Panc1 (cell line): ENCODE results near the gene KLHL30. TPM values are rescaled to one million over a fixed set of nuclear protein-coding genes. Genes with fewer than 3 reads are reported as not detected.

ENCODE experiments used
- ATAC-seq: fragments of 200-7000 bp; cut with Tn5 transposase; 2 replicates; pipeline ENCODE4 v1.9.1; 2020; ENCODE audit warnings: mild to moderate bottlenecking, moderate library complexity
- BruUV-seq: library from RNA; stranded (reverse); fragments of 400-500 nt; replicated peaks from 2 replicates; lab custom pipeline; 2021; lab: Mats Ljungman, UMichigan
- CTCF ChIA-PET: fragments of 300-600 bp; sonication (Branson Sonifier 250); formaldehyde crosslinking; loops from one replicate; lab custom pipeline; 2022; ENCODE audit warnings: antibody characterized with exemption; lab: Charles Lee
- POLR2A ChIA-PET: fragments of 300-600 bp; sonication (Branson Sonifier 250); formaldehyde crosslinking; loops from one replicate; lab custom pipeline; 2022; ENCODE audit warnings: antibody characterized with exemption; lab: Charles Lee
- DNase-seq: peaks from one replicate; pipeline ENCODE4 v3.0.0-alpha.2; 2010; ENCODE audit warnings: low read depth, low spot score
- H3K27ac ChIP-seq: 2 replicates; pipeline ENCODE4 v1.5.1; 2011; ENCODE audit warnings: mild to moderate bottlenecking, low read length, inconsistent platforms
- H3K27me3 ChIP-seq: fragments of 200-500 bp; sonication (Bioruptor generic); 2 replicates; pipeline ENCODE4 v1.6.0; 2014; ENCODE audit warnings: low read length, inconsistent platforms; ENCODE audit not compliant: control insufficient read depth, insufficient read depth
- H3K36me3 ChIP-seq: fragments of 200-500 bp; sonication (Bioruptor generic); 2 replicates; pipeline ENCODE4 v1.5.1; 2014; ENCODE audit warnings: inconsistent platforms, mild to moderate bottlenecking, low read length, moderate library complexity; ENCODE audit not compliant: control insufficient read depth, insufficient read depth
- H3K4me1 ChIP-seq: 2 replicates; pipeline ENCODE4 v1.5.1; 2011; ENCODE audit warnings: inconsistent platforms, mild to moderate bottlenecking, low read length, moderate library complexity; ENCODE audit not compliant: control insufficient read depth, insufficient read depth
- H3K4me3 ChIP-seq, 2 experiments: 2 replicates each; pipeline ENCODE4 v1.5.1; 2011 to 2012; ENCODE audit warnings: low read depth in 2 of 2, low read length in 2 of 2, mild to moderate bottlenecking in 2 of 2, inconsistent platforms in 1 of 2, moderate library complexity in 1 of 2
- H3K9me3 ChIP-seq: fragments of 200-500 bp; sonication (Bioruptor generic); 2 replicates; pipeline ENCODE4 v1.5.1; 2014; ENCODE audit warnings: low read depth, mild to moderate bottlenecking, inconsistent platforms, low read length, moderate library complexity; ENCODE audit not compliant: control insufficient read depth, insufficient read depth
- POLR2AphosphoS5 ChIP-seq: IDR thresholded peaks from 2 replicates; pipeline ENCODE4 v1.6.1; 2012; ENCODE audit warnings: mild to moderate bottlenecking, low read depth, low read length, moderate library complexity
- SIN3A ChIP-seq: IDR thresholded peaks from 2 replicates; pipeline ENCODE4 v1.6.1; 2012; ENCODE audit warnings: low read depth, mild to moderate bottlenecking, low read length, moderate library complexity, borderline replicate concordance; ENCODE audit not compliant: insufficient read depth
- TCF7L2 ChIP-seq: IDR thresholded peaks from 2 replicates; pipeline ENCODE4 v1.6.1; 2011; ENCODE audit warnings: mild to moderate bottlenecking, low read depth, low read length, inconsistent platforms
- in situ Hi-C: cut with HindIII; loops from 2 replicates; pipeline ENCODE4 v1.10.0; 2016; ENCODE audit warnings: low sequenced_read_pairs, low pct_unique_long_range_greater_than_20kb
- intact Hi-C: fragments of 100-400 bp; cut with micrococcal nuclease; formaldehyde crosslinking; loops from one replicate; pipeline ENCODE4 v1.10.0; 2022; ENCODE audit not compliant: unreplicated experiment
- total RNA-seq: library from RNA; stranded (reverse); gene quantifications from one replicate; pipeline ENCODE4 v1.2.1, GENCODE V29; 2021; ENCODE audit not compliant: unreplicated experiment
- TF ChIP-seq, protein P1 (sequence below), 2 experiments: IDR thresholded peaks; 2 replicates each; pipeline ENCODE4 v1.6.1; 2011 to 2012; ENCODE audit warnings: low read depth in 2 of 2, control low read depth in 1 of 2, low read length in 1 of 2, mild to moderate bottlenecking in 1 of 2, moderate library complexity in 1 of 2; ENCODE audit not compliant: insufficient read depth in 1 of 2
- TF ChIP-seq, protein P2 (sequence below): fragments of 450-650 bp; IDR thresholded peaks from 2 replicates; pipeline ENCODE4 v1.5.1; 2017; ENCODE audit warnings: mild to moderate bottlenecking

Gene KLHL30
- total RNA-seq, 1 experiment from 2014 or later: 0.26 TPM

DNA sequence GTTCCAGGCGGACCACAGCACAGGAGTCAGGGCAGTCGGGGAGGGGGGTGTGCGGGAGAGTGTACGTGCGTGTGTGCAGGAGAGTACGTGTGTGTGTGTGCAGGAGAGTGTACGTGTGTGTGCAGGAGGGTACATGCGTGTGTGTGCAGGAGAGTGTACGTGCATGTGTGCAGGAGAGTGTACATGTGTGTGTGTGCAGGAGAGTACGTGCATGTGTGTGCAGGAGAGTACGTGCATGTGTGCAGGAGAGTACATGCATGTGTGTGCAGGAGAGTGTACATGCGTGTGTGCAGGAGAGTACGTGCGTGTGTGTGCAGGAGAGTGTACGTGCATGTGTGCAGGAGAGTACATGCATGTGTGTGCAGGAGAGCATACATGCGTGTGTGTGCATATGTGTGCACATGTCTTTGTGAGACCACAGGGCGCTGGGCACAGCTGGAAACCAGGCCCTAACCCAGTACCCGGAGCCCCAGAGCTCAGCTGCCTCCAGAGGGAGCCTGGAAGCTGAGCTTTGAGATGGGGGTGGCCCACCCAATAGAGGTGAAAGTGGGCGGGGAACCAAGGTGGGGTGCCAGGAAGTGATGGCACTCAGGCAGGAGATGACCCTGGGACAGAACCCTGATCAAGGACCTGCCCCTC is 13.9 kb upstream of the KLHL30 start:
- BruUV-seq: no TSS peak
- ATAC-seq (no peak), DNase-seq (no peak)
- intact Hi-C loops (no loop called here), in situ Hi-C loops (no loop called here)
- TF ChIP-seq, protein P1, sequence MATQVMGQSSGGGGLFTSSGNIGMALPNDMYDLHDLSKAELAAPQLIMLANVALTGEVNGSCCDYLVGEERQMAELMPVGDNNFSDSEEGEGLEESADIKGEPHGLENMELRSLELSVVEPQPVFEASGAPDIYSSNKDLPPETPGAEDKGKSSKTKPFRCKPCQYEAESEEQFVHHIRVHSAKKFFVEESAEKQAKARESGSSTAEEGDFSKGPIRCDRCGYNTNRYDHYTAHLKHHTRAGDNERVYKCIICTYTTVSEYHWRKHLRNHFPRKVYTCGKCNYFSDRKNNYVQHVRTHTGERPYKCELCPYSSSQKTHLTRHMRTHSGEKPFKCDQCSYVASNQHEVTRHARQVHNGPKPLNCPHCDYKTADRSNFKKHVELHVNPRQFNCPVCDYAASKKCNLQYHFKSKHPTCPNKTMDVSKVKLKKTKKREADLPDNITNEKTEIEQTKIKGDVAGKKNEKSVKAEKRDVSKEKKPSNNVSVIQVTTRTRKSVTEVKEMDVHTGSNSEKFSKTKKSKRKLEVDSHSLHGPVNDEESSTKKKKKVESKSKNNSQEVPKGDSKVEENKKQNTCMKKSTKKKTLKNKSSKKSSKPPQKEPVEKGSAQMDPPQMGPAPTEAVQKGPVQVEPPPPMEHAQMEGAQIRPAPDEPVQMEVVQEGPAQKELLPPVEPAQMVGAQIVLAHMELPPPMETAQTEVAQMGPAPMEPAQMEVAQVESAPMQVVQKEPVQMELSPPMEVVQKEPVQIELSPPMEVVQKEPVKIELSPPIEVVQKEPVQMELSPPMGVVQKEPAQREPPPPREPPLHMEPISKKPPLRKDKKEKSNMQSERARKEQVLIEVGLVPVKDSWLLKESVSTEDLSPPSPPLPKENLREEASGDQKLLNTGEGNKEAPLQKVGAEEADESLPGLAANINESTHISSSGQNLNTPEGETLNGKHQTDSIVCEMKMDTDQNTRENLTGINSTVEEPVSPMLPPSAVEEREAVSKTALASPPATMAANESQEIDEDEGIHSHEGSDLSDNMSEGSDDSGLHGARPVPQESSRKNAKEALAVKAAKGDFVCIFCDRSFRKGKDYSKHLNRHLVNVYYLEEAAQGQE (IDR thresholded peaks at IDR 0.05; ENCODE audit: insufficient read depth in 1 of 2, low read depth in 2 of 2, low read length in 1 of 2): no peak
- TF ChIP-seq, protein P2, sequence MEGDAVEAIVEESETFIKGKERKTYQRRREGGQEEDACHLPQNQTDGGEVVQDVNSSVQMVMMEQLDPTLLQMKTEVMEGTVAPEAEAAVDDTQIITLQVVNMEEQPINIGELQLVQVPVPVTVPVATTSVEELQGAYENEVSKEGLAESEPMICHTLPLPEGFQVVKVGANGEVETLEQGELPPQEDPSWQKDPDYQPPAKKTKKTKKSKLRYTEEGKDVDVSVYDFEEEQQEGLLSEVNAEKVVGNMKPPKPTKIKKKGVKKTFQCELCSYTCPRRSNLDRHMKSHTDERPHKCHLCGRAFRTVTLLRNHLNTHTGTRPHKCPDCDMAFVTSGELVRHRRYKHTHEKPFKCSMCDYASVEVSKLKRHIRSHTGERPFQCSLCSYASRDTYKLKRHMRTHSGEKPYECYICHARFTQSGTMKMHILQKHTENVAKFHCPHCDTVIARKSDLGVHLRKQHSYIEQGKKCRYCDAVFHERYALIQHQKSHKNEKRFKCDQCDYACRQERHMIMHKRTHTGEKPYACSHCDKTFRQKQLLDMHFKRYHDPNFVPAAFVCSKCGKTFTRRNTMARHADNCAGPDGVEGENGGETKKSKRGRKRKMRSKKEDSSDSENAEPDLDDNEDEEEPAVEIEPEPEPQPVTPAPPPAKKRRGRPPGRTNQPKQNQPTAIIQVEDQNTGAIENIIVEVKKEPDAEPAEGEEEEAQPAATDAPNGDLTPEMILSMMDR: no peak
- no peak for TF ChIP-seq TCF7L2
- TF ChIP-seq SIN3A: no peak
- TF ChIP-seq POLR2AphosphoS5: no peak
- Histone ChIP-seq H3K4me3 (no peak overlapping the region), H3K9me3 (no peaks in the 10 kb centered on the region), H3K4me1 (no peaks in the 10 kb centered on the region), H3K27ac (no peak overlapping the region), H3K27me3 (no peaks in the 10 kb centered on the region), H3K36me3 (no peaks in the 10 kb centered on the region)
- ChIA-PET POLR2A (no interaction called here), CTCF (no interaction called here)

DNA sequence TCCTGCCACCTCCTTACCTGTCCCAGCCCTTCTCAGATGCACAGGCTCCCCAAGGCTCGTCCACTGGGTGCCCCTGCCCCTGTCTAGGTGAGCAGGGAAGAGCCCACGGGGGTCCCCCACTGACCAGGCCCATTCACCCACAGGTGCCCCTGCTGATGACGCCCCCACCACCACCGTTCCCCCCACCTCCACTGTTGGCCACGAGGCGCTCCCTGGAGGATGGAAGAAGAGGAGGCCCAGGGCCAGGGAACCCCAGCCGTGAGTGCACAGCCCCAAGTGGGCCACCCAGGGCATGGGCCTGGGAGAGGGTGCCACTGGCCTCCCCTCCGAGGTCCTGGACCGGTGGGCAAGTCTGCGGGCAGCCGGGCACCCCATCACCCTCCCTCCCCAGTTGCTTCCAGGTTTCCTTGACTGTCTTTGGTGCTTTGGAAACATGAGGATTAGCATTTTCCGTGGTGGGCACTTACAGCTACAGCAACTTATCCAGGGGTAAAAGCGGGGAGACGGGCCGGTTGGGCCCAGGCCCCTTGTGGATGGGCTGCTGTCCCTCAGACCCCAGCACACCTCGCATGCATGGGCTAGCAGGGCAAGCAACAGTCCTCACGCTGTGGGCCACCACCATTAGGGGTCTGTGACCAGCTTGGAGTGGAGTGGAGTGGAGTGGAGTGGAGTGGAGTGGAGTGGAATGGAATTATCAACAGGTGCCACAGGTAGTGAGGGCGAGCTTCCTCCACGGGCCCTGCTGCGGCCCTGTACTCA is 13.2 kb upstream of the KLHL30 start:
- no TSS peak for BruUV-seq
- CTCF ChIA-PET: interaction anchor here (0.6 kb wide), 1 partner anchor 82 kb away, joined by 3 read pairs; no protein-coding TSS in a partner anchor
- TF ChIP-seq TCF7L2 (no peak), POLR2AphosphoS5 (no peak)
- TF ChIP-seq, protein P1 (IDR thresholded peaks at IDR 0.05; ENCODE audit: insufficient read depth in 1 of 2, low read depth in 2 of 2, low read length in 1 of 2): no peak
- TF ChIP-seq, protein P2: no peak

More for the DNA sequence above, 13.2 kb upstream of the KLHL30 start:
- Histone ChIP-seq H3K27me3 (no peaks in the 10 kb centered on the region), H3K36me3 (no peaks in the 10 kb centered on the region), H3K9me3 (no peaks in the 10 kb centered on the region), H3K27ac (no peak overlapping the region), H3K4me1 (no peaks in the 10 kb centered on the region), H3K4me3 (no peak overlapping the region)
- POLR2A ChIA-PET: no interaction called here
- DNase-seq (no peak), ATAC-seq (no peak)
- in situ Hi-C loops (no loop called here), intact Hi-C loops (no loop called here)
